Small intestine (tissue), 7 donors: ENCODE data around the gene LIPC. TPM values are rescaled to one million over a fixed set of nuclear protein-coding genes. Genes with fewer than 3 reads are reported as not detected.

Experiments used
- DNase-seq, 2 donors: peaks; one replicate each; pipeline versions ENCODE4 v3.0.0 to v3.0.0-alpha.2; 2013
- FAIRE-seq: peaks from 2 replicates; lab custom pipeline; 2012; peaks lifted over from hg19 to GRCh38; lab: Jason Lieb, UNC
- H3K27ac ChIP-seq, 3 donors: one replicate each; pipeline ENCODE4 v1.5.1; 2013; ENCODE audit warnings: low read length in 2 of 3, mild to moderate bottlenecking in 2 of 3, control low read depth in 1 of 3, inconsistent platforms in 1 of 3, low read depth in 1 of 3, moderate library complexity in 1 of 3
- H3K27me3 ChIP-seq, 3 donors: one replicate each; pipeline ENCODE4 v1.6.1; 2013; ENCODE audit warnings: low read length in 3 of 3, inconsistent platforms in 1 of 3; ENCODE audit not compliant: control insufficient read depth in 3 of 3, insufficient read depth in 3 of 3
- H3K36me3 ChIP-seq, 3 donors: one replicate each; pipeline ENCODE4 v1.6.1; 2013; ENCODE audit warnings: low read length in 3 of 3, inconsistent platforms in 1 of 3, low read depth in 1 of 3, mild to moderate bottlenecking in 1 of 3, moderate library complexity in 1 of 3; ENCODE audit not compliant: control insufficient read depth in 3 of 3, insufficient read depth in 2 of 3
- H3K4me1 ChIP-seq, 3 donors: one replicate each; pipeline ENCODE4 v1.6.1; 2013; ENCODE audit warnings: low read length in 2 of 3, inconsistent platforms in 1 of 3, low read depth in 1 of 3, mild to moderate bottlenecking in 1 of 3, moderate library complexity in 1 of 3; ENCODE audit not compliant: control insufficient read depth in 3 of 3, insufficient read depth in 2 of 3
- H3K4me3 ChIP-seq, 3 donors: one replicate each; pipeline ENCODE4 v1.5.1; 2013; ENCODE audit warnings: low read length in 3 of 3, control low read depth in 1 of 3, inconsistent platforms in 1 of 3, low read depth in 1 of 3, mild to moderate bottlenecking in 1 of 3, moderate library complexity in 1 of 3
- H3K9me3 ChIP-seq, 2 donors: one replicate each; pipeline ENCODE4 v1.6.1; 2013; ENCODE audit warnings: low read depth in 1 of 2, low read length in 1 of 2; ENCODE audit not compliant: control insufficient read depth in 2 of 2, insufficient read depth in 1 of 2
- WGBS, 3 donors: extraction: QIAGEN DNeasy Blood & Tissue Kit; methylation state at CpG; one replicate each; pipeline ENCODE4 v1.1.7; 2013; 5-methylcytosine and 5-hydroxymethylcytosine counted together
- polyA plus RNA-seq, 4 donors: library from polyadenylated mRNA; stranded (reverse) in 3 of 4; unstranded in 1 of 4; fragments of 200-250 nt in 3 of 4; fragments of 120-200 nt in 1 of 4; gene quantifications; one replicate each; pipeline versions ENCODE4 v1.2.1 to v1.2.3, GENCODE V29; 2013
- donor health status: healthy with polysubstance abuse.
- donor health status: control.
- donor health status: control.
- donor health status: Bipolar disorder and iron deficiency.
- donor health status: healthy.

Gene LIPC
- polyA plus RNA-seq, 4 donors, result 0.07 to 2.0 (median 1.2) TPM

DNA sequence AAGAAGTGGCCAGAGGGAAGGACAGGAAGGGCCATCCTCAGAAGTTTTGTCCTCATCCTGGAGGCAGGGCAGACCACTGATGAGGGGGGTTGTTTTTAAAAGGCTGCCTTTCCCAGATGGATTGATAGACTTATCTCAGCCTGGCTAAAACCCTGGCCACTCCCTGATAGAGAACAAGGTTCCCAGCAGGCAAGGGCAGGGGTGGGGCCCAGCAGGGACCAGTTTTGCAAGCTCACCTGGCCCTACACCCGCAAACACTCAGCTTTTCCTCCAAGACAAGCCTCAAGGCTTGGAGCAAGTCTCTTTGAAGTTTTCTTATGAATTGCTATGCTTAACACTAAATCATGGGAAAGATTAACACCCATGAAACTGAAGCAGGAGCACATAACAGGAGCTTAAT, 9.1 kb downstream of the LIPC start:
- H3K4me3 ChIP-seq, result no peak overlapping the region
- FAIRE-seq (no peak), DNase-seq (peak; percentile 54 to 88)
- no peaks in the 10 kb centered on the region for H3K36me3 ChIP-seq
- peak overlapping the region in 1 of 3 donors; percentile 89 for H3K27ac ChIP-seq
- WGBS, 3 donors, result 5 to 65% (median 52%) methylated on average over 1 of the region's 1 CpG
- H3K9me3 ChIP-seq, result no peaks in the 10 kb centered on the region
- H3K4me1 ChIP-seq, result peaks cover 18 to 31% (median 20%) of the 10 kb centered on the region in 3 donors
- H3K27me3 ChIP-seq, result no peaks in the 10 kb centered on the region

DNA sequence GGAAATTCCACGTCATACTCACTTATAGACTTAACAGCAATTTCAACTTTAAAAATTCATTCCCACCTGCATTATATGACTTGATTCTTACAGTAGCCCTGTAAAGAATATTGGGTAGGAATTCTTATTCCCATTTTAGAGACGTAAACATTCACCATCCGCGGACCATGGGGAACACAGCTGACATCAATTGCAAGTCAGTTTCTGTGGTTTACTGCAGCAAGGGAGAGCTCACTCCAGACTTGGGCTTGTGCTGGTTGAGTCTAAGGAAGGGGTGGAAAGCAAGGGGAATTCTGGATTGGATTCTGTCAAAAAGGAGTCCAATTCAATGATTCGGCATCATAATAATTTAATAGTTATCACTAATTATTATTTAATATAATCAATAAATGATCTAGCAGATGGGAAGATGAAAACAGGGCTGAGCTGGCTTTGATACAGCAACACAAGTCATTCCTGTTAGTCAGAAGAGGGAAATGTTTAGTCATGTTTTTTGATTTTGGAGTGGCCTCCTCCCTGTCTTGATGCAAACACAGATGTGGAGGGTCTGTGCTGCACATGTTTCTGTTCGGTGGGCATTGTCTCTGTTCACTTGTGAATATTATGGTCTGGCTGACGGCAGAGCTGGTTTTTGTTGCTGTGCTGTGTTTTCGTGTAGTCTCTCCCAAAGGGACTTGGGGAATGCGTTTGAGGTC, 9.7 kb downstream of the LIPC start:
- no peaks in the 10 kb centered on the region for H3K36me3 ChIP-seq
- peaks cover 18 to 31% (median 20%) of the 10 kb centered on the region in 3 donors for H3K4me1 ChIP-seq
- no peaks in the 10 kb centered on the region for H3K27me3 ChIP-seq
- 40 to 70% (median 61%) methylated on average over 9 of the region's 9 CpGs for WGBS, 3 donors
- H3K4me3 ChIP-seq, result no peak overlapping the region
- H3K27ac ChIP-seq, result peak overlapping the region in 2 of 3 donors; percentile 37 to 79
- FAIRE-seq (no peak), DNase-seq (peak in 1 of 2 donors; percentile 32)
- no peaks in the 10 kb centered on the region for H3K9me3 ChIP-seq

DNA sequence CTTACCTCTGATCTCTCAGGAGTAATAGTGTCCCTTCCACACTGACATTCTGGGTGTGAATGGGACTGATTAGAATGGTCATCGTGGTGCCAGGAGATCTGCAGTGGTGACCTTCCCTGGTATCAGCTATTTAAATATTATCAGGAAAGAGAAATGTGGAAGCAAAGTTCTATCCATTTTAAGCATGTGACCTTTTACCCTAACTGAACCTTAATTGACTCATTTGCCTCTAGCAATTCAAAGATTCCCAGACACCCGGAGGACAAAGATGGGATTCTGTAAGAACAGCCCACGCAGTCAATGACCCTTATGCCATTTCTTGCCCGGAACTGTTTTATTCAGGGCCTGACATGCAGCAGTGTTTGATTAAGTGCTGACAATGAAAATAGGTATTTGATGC, 10.3 kb downstream of the LIPC start:
- no peak overlapping the region for H3K4me3 ChIP-seq
- peak in 1 of 2 donors; percentile 85 for DNase-seq
- peak overlapping the region in 2 of 3 donors; percentile 30 to 37 for H3K27ac ChIP-seq
- WGBS, 3 donors, result 21 to 59% (median 36%) methylated on average over 4 of the region's 4 CpGs
- no peaks in the 10 kb centered on the region for H3K36me3 ChIP-seq
- FAIRE-seq, result no peak
- peaks cover 18 to 31% (median 20%) of the 10 kb centered on the region in 3 donors for H3K4me1 ChIP-seq
- no peaks in the 10 kb centered on the region for H3K9me3 ChIP-seq
- H3K27me3 ChIP-seq, result no peaks in the 10 kb centered on the region

DNA sequence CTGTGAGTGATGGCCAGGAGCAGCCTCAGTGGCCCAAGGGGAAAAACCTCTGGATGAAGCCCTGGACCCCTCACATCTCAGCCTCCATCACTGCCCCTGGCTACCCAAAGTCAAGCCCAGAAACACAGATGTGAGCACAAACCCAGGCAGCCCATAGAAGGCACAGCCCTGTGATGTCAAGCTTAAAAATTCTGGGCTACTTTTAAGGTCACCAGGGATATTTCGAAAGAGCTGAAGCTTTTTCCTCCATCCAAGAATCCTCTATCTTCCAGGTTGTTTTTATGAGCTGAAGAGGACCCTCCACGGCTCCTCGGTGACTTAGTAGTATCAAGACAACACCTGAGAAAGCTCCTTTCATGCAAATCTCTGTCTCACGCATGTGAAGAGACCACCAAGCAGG, 11.5 kb downstream of the LIPC start:
- Histone ChIP-seq H3K9me3 (no peaks in the 10 kb centered on the region), H3K4me3 (no peak overlapping the region), H3K36me3 (no peaks in the 10 kb centered on the region), H3K27ac (no peak overlapping the region), H3K4me1 (peaks cover 20 to 36% (median 26%) of the 10 kb centered on the region in 3 donors), H3K27me3 (no peaks in the 10 kb centered on the region)
- no peak for DNase-seq
- WGBS, 3 donors, result 92 to 94% (median 93%) methylated on average over 4 of the region's 4 CpGs
- FAIRE-seq, result no peak

DNA sequence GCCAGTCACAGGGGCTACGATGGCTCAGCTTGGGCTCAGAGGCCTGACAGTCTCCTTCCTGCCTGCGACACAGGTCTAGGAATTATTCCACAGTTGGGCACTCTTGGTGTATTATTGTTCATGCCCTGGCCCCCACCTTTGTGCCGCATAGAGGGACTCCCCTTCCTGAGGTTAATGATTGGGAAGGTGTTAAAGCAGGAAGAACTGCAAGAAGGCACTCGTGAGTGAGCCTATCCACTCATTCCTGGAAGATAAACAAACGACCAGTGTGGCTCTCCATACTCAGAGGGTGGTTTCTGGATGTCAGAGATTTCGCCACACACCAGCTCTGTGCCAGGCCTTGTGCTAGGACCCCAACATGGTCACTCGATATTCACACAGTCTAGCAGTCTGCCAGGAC, 12.3 kb downstream of the LIPC start:
- Histone ChIP-seq H3K36me3 (no peaks in the 10 kb centered on the region), H3K27ac (no peak overlapping the region), H3K4me3 (no peak overlapping the region), H3K4me1 (peaks cover 20 to 38% (median 28%) of the 10 kb centered on the region in 3 donors), H3K9me3 (no peaks in the 10 kb centered on the region), H3K27me3 (no peaks in the 10 kb centered on the region)
- FAIRE-seq (no peak), DNase-seq (no peak)
- WGBS, 3 donors, result 40 to 68% (median 62%) methylated on average over 7 of the region's 7 CpGs

DNA sequence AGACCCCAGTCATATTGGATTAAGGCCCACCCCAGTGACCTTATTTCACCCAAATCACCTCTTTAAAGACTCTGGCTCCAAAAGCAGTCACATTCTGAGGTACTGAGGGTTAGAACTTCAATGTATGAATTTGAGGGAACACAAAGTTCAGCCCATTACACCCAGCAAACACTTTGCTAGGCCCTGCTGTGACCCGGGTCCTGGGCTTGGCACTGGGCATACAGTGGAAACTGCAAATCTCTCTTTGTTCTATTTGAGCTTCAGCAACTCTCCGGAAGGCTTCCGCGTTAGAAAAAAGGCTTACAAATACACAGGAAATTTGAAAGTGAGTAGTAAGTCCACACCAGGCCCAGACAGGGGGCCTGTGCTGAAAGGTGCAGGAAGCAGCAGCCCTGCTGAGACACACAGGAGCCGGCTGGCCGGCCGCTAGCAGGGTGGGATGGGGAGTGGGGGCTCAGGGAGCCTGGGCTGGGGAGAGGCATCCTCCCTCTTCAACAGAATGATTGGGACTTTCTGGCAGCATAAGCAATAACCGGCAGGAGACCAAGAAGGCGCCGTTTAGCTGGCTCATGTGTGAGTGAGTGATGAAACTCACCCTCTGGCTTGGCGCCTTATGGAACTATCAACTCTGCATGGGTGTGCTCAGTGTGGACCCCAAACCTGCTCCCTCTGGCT, 13.0 kb downstream of the LIPC start:
- no peak for FAIRE-seq
- Histone ChIP-seq H3K4me1 (peaks cover 17 to 36% (median 25%) of the 10 kb centered on the region in 3 donors), H3K27me3 (no peaks in the 10 kb centered on the region), H3K9me3 (no peaks in the 10 kb centered on the region), H3K4me3 (no peak overlapping the region), H3K36me3 (no peaks in the 10 kb centered on the region), H3K27ac (no peak overlapping the region)
- WGBS, 3 donors, result 76 to 86% (median 83%) methylated on average over 11 of the region's 11 CpGs
- no peak for DNase-seq

DNA sequence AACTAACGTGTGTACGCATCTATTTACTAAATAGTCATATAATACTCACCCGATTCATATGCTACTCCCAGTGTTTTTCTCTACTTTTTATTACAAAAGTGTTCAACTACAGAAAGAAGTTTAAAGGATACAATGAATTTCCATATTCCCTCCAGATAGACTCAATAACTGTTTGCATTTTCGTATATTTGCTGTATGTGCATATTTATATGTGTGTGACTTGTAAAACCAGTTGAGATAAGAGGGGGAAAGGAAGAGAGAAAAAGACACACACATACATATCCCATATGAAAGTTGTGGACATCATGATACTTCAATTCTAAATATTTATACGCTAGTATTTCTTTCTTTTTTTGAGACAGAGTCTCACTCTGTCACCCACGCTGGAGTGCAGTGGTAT, 14.1 kb downstream of the LIPC start:
- FAIRE-seq, result no peak
- DNase-seq, result no peak
- H3K4me1 ChIP-seq, result peaks cover 12 to 25% (median 19%) of the 10 kb centered on the region in 3 donors
- no peaks in the 10 kb centered on the region for H3K36me3 ChIP-seq
- 79 to 86% (median 80%) methylated on average over 6 of the region's 6 CpGs for WGBS, 3 donors
- H3K4me3 ChIP-seq, result no peak overlapping the region
- H3K9me3 ChIP-seq, result no peaks in the 10 kb centered on the region
- no peak overlapping the region for H3K27ac ChIP-seq
- no peaks in the 10 kb centered on the region for H3K27me3 ChIP-seq

DNA sequence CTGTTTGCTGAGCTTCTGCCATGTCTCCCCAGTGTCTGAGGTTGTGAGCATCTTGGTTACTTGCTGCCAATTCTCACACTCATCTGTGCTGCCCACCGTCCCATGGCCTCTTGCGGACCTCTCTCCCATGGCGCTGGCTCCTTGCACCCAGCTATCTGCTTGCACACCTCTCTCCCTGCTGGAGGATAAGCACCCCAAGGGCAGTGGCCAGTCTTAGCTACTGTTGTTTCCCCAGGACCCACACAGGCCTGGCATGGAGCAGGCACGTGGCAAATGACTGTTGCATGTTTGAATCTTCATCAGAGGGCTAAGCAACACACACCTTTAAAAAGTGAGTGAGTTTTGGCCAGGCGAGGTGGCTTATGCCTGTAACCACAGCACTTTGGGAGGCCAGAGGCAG, 14.7 kb downstream of the LIPC start:
- WGBS, 3 donors, result 95% methylated on average over 5 of the region's 5 CpGs

More for the DNA sequence above, 14.7 kb downstream of the LIPC start:
- H3K4me3 ChIP-seq, result no peak overlapping the region
- no peak for DNase-seq
- no peaks in the 10 kb centered on the region for H3K9me3 ChIP-seq
- FAIRE-seq, result no peak
- peaks cover 8 to 19% (median 16%) of the 10 kb centered on the region in 3 donors for H3K4me1 ChIP-seq
- no peak overlapping the region for H3K27ac ChIP-seq
- H3K27me3 ChIP-seq, result no peaks in the 10 kb centered on the region
- H3K36me3 ChIP-seq, result no peaks in the 10 kb centered on the region
